Fibroblast of pulmonary artery (primary cell): ENCODE measurements around the gene USP20.

Experiments
- DNase-seq: peaks from one replicate; pipeline ENCODE4 v3.0.0-alpha.2; 2010; ENCODE audit warnings: low read depth
- H3K4me3 ChIP-seq: replicated peaks from 2 replicates; pipeline ENCODE4 v1.5.1; 2011; ENCODE audit warnings: low read depth, mild to moderate bottlenecking, control low read depth, low read length, moderate library complexity
- TF ChIP-seq, protein P1 (sequence below): IDR thresholded peaks from 2 replicates; pipeline ENCODE4 v1.5.1; 2011; ENCODE audit warnings: mild to moderate bottlenecking, control low read depth, low read length, inconsistent platforms; ENCODE audit errors: missing control alignments

USP20 gene

DNA sequence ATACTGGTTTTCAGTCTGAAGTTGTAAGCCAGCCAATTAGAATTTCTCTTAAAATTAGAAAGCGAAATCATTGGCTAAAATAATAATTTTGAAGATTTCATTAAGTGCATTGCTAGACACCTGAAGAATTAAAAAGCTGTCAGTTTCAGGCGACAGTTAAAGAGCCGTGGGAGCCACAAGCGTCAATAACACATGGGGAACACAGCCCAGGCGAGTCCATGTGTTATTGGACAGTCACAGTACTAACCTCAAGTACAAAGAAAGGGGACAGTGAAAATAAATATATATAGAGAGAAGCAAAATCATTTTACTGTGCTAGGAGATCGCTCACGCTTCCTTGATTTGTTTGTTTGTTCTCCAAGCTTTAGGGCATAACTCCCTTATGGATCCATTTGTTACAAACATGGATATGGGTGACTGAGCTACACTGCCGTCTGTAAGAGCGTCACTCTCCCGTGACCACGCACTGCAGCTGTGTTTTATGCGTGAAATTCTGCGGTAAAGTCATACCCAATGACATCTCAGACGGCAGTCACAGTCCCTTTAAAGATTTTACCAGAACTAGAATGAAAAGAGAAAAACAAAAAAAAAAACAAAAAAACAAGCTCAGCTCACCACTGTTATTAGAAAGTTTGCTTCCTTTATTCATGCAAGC lies 83.2 kb downstream of the USP20 start:
- TF ChIP-seq, protein P1, sequence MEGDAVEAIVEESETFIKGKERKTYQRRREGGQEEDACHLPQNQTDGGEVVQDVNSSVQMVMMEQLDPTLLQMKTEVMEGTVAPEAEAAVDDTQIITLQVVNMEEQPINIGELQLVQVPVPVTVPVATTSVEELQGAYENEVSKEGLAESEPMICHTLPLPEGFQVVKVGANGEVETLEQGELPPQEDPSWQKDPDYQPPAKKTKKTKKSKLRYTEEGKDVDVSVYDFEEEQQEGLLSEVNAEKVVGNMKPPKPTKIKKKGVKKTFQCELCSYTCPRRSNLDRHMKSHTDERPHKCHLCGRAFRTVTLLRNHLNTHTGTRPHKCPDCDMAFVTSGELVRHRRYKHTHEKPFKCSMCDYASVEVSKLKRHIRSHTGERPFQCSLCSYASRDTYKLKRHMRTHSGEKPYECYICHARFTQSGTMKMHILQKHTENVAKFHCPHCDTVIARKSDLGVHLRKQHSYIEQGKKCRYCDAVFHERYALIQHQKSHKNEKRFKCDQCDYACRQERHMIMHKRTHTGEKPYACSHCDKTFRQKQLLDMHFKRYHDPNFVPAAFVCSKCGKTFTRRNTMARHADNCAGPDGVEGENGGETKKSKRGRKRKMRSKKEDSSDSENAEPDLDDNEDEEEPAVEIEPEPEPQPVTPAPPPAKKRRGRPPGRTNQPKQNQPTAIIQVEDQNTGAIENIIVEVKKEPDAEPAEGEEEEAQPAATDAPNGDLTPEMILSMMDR: no peak
- DNase-seq: no peak
- no peak overlapping the region for H3K4me3 ChIP-seq

GRCh38 chr9:129919277-129919676 lies 84.0 kb downstream of the USP20 start:
- TF ChIP-seq, protein P1: no peak
- no peak overlapping the region for H3K4me3 ChIP-seq
- no peak for DNase-seq

- TF ChIP-seq, protein P1: no peak
- H3K4me3 ChIP-seq: no peak overlapping the region
- no peak for DNase-seq
Measured at GRCh38 chr9:129919841-129920240, 84.6 kb downstream of the USP20 start.

- no peak overlapping the region for H3K4me3 ChIP-seq
- TF ChIP-seq, protein P1: no peak
- DNase-seq: no peak
Measured at GRCh38 chr9:129921905-129922304, 86.6 kb downstream of the USP20 start.

GRCh38 chr9:129923589-129923988 lies 88.3 kb downstream of the USP20 start:
- H3K4me3 ChIP-seq: no peak overlapping the region
- DNase-seq: no peak
- TF ChIP-seq, protein P1: no peak

DNA sequence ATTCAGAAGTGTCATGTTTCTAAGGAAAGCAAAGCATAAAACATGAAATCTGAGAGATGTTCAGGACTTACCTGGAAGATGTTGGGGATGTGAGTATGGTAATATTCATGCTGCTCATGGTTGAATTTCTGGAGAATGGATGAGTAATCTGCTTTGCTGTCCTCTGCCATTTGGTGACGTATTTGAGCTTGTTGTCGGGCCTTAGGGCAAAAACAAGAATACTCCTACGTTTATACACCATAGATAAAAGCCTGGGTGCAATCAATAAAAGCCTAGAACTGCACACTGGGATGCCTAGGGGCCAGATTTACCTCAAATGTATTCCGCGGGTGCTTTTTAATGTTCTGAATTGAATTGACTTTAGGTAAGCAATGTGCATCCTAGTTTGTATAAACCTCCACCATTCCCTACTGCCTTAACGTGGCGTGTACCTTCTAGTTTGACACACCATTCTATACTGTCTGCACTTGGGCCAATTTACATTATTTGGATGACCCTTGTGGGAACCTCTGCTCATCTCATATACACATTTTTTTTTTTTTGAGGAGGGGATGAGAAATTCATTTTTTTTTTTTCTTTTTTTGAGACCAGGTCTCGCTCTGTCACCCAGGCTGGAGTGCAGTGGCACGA lies 94.4 kb downstream of the USP20 start:
- no peak for DNase-seq
- H3K4me3 ChIP-seq: no peak overlapping the region
- TF ChIP-seq, protein P1: no peak

GRCh38 chr9:129930743-129931142 lies 95.5 kb downstream of the USP20 start:
- DNase-seq: no peak
- TF ChIP-seq, protein P1: no peak
- no peak overlapping the region for H3K4me3 ChIP-seq
